NCI-H1417 (cell line): ENCODE results near the gene MEGF6.

Source experiments
- DNase-seq, 3 experiments: peaks; one replicate each; lab custom pipeline; 2025; lab: John Stamatoyannopoulos, UW

The MEGF6 gene

DNA sequence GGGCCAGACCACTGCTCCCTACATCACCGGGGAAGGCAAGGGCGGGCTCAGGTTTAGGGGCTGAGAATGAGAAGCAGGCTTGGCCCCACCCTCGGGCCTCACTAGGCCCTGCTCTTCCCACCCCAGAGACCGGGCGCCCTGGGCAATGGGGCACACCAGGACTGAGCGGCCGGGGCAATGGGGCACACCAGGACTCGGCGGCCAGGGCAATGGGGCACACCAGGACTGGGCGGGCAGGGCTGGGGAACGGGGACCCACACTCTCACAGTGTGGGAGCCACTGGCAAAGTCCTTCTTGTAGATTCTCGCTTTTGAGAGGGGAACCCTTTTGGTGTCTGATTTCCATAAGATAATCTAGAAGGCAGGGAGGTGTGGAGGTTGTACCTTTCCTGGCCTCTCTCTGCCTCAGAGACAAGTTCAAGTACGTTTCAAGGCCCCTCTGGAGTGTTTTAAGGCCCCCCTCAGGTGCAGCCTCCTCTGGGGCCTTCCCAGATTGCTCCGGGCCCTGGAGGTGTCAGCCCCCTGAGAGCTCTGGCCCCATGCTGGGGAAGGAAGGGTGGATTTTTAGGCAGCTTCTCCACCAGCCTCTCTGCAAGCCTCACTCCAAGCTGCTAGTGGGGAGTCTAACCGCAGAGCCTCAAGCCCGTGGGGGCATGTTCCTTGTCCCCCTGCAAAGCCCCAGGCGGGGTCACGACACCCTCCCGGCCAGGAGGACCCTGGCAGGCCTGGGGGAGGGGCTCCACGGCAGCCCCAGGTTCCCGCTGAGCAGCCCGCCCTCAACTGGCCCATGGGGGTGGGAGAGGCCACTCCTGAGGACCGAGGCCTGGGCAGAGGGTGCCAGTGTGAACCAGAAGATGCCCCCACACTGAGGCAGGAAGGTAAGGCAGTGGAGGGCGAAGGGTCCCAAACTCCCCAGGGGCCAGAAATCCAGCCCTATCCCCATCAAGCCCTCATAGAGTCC is 90.6 kb downstream of the MEGF6 start:
- no peak for DNase-seq

DNA sequence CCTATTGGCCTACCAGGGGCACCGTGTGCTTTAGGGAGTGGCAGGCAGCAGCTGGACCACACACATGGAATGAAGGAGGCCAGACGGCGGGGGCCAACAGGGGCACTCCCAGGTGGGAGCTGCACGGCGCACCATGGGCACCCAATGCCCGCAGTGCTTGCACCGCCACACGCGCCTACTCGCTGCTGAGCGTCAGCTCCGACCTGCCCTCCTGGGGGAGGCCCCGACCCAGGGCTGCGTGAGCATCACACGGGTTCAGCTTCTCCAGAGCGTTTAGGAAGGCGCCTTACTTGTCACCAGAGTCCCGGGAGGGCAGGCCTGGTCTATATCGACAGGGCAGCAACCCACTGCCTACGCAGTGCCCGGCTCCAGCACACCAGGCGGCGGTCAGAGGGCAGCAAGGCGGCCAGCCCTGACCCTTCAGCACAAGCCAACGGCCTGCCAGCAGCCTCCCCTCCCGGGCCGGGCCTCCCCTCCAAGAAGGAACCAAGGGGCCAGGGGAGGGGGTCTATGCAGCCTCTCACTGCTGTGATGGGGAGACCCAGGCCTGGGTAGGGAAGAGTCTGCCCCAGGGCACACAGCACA is 91.9 kb downstream of the MEGF6 start:
- DNase-seq: no peak

GRCh38 chr1:3518756-3519155 is 92.6 kb downstream of the MEGF6 start:
- no peak for DNase-seq

- no peak for DNase-seq
Observed at GRCh38 chr1:3518256-3518655, 93.1 kb downstream of the MEGF6 start.

- no peak for DNase-seq
Observed at GRCh38 chr1:3516911-3517675, 94.2 kb downstream of the MEGF6 start.

DNA sequence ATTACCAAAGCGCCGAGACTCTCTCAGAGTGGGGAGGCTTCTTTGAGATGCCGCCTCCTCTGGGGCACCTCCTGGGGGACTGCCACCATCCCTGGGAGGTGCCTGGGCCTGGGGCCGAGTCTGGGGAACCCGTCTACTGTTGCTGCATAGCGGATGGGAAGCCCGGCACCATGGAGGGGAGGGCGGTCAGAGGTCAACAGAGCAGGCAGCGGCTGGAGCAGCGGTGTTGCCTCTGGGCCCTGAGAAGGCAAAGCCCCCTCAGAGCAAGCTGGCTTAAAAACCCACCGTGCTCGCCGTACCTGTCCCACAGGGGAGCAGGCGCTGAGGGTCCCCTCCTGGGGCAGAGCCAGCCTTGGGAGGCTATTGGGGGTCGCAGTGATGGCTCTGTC is 94.8 kb downstream of the MEGF6 start:
- no peak for DNase-seq

GRCh38 chr1:3515774-3516480 is 95.4 kb downstream of the MEGF6 start:
- peak in 1 of 3 experiments; percentile 11 for DNase-seq

DNA sequence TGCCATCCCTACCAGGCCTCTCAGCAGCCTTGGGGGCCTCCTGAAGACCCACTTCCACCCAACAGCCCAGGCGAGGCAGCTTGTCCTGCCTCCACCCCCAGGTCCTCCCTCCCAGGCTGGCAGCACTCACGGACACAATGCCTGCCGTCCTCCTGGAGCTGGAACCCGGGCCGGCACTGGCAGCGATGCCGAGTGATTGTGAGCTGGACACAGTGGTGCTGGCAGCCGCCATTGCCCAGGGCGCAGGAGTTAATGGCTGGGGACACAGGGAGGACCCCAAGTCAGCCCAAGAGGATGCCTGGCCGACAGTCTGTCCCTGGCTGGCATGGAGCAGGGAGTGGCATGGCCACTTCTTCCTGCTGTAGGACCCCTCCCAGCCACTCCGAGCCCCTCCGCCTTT is 96.0 kb downstream of the MEGF6 start:
- DNase-seq: no peak

DNA sequence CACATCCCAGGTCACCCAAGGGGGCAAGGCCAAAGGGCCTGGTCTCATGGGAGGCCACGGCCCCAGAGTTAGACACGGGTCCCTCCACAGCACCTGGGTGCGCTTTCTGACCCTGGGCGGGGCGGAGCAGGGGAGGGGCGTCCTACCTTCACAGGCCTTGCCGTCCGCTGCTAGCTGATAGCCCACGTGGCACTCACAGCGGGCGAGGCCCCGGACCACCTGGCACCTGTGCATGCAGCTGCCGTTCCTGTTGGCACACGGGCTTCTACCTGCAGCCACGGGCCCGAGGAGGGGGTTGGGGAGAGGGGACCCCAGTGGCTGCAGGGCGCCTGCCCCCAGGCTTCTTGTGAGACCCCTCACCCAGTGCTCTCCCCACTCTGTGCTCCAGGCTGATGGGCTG is 96.9 kb downstream of the MEGF6 start:
- no peak for DNase-seq

DNA sequence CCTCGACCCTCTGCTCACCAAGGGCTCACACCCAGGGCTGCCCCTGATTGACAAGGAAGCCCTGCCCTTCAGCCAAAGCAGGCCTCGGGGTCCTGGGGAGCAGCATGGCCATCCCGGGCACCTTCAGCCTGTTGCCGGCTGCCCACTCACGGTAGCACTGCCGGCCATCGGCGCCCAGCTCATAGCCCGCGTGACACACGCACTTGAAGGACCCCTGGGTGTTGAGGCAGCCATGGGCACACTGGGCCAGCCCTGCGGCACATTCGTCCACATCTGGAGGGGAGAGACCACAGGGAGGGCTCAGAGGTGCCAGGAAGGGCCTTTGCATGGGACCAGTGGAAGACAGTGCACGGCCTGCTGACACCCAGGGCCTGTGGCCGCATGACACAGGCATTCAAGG is 99.5 kb downstream of the MEGF6 start:
- no peak for DNase-seq

- no peak for DNase-seq
Observed at GRCh38 chr1:3511306-3511705, 100.0 kb downstream of the MEGF6 start.

GRCh38 chr1:3510956-3511250 is 100.4 kb downstream of the MEGF6 start:
- no peak for DNase-seq

DNA sequence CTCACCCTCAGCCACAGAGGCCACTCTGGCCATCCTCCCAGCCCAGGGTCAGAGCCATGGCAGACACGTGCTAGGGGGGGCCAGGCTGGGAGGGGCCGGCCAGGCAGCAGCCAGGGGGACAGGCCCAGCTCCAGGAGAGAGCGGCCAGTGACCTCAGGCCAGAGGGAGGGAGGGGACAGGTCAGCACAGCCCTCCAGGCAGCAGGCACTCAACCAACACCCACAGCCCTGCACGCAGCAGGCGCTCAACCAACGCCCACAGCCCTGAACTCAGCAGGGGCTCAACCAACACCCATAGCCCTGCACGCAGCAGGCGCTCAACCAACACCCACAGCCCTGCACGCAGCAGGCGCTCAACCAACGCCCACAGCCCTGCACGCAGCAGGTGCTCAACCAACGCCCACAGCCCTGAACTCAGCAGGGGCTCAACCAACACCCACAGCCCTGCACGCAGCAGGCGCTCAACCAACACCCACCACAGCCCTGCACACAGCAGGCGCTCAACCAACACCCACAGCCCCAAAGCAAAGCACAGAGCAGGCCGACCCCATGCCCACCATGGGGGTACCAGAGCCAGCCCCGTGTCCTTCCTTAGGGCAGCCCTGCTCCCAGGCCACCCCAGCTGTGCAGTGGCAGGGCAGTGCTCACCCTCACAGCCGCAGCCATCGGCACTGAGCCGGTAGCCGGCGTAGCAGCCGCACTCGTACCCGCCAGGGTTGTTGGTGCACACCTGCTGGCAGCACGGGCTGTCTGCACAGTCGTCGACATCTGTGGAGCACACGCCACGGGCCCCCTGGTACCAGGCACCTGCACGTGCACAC is 101.0 kb downstream of the MEGF6 start:
- no peak for DNase-seq

DNA sequence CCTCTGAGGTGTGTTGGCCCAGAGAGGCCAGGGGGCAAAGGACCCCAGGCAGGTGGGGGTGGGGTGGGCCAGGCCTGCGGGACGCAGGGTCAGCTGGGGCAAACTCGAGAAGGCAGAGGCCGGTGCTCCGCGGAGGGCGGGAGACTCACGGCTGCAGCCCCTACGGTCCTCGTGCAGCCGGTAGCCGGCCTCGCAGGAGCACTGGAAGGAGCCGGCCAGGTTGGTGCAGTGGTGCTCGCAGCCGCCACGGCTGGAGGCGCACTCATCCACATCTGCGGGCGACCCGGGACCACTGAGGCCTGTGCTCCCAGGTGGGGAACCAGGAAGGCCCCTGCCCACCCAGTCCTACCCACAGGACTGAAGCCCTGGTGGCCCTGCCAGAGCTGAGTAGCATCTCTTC is 101.6 kb downstream of the MEGF6 start:
- DNase-seq: no peak

GRCh38 chr1:3508757-3509415 is 102.4 kb downstream of the MEGF6 start:
- DNase-seq: no peak

- DNase-seq: no peak
Observed at GRCh38 chr1:3507636-3508275, 103.6 kb downstream of the MEGF6 start.

- DNase-seq: no peak
Observed at GRCh38 chr1:3506943-3507342, 104.4 kb downstream of the MEGF6 start.

- no peak for DNase-seq
Observed at GRCh38 chr1:3506041-3506440, 105.3 kb downstream of the MEGF6 start.

DNA sequence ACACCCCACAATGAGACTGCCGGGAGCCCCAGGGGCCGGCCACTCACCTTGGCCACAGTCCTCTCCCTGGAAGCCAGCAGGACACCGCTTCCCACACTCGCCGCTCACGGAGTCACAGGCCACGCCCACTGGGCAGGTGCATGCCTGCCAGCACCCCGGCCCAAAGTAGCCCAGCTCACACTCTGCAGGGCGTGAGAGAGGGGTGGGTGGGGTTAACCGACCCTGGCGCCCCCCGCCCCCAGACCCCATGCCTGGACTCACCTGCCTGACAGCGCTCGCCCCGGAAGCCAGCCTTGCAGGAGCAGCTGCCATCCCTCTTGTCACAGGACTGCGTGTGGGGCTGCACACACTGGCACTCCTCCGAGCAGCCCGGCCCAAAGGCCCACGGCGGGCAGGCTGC is 106.1 kb downstream of the MEGF6 start:
- peak in 2 of 3 experiments; percentile 49 to 67 for DNase-seq

DNA sequence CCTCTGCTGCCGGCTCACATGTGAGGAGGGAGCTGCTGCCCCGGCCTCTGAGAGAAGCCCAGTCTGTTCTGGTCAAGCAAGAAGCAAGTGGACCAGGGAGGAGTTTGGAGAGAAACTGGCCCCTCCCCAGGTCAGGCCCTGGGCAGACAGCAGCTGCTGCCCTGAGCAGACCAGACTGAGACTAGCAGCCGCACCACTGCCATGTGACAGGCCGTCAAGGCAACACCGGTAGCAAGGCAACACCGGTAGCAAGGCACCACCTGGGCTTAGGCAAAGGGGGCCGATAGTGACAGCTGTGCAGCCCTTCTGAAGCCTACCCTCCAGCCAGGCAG is 106.5 kb downstream of the MEGF6 start:
- DNase-seq: no peak
